HEK293 (cell line): ENCODE data around the gene S100A6.
"Not testable (repeated sequence)": the region's sequence is repeated elsewhere in the genome, so short reads cannot be mapped to it uniquely, and the experiment has no call there.

ENCODE experiments used
- ZBTB21 ChIP-seq: fragments of 450-650 bp; formaldehyde crosslinking; IDR thresholded peaks from 2 replicates; pipeline ENCODE4 v1.5.1; 2017; ENCODE audit warnings: missing biosample characterization, missing genetic modification characterization
- ZNF155 ChIP-seq: fragments of 450-650 bp; formaldehyde crosslinking; IDR thresholded peaks from 2 replicates; pipeline ENCODE4 v1.5.1; 2016; ENCODE audit warnings: missing biosample characterization, missing genetic modification characterization
- ZNF423 ChIP-seq: fragments of 450-650 bp; formaldehyde crosslinking; IDR thresholded peaks from 2 replicates; pipeline ENCODE4 v1.5.1; 2016; ENCODE audit warnings: missing biosample characterization, missing genetic modification characterization
- ZNF549 ChIP-seq: fragments of 450-650 bp; IDR thresholded peaks from 2 replicates; pipeline ENCODE4 v1.5.1; 2018; ENCODE audit warnings: missing biosample characterization, missing genetic modification characterization, mild to moderate bottlenecking, inconsistent platforms, moderate library complexity
- ZNF830 ChIP-seq: fragments of 450-650 bp; IDR thresholded peaks from 2 replicates; pipeline ENCODE4 v1.5.0; 2018; ENCODE audit warnings: missing biosample characterization, missing genetic modification characterization, low read depth, mild to moderate bottlenecking, moderate library complexity
- TF ChIP-seq, protein P1 (sequence below): fragments of 450-650 bp; formaldehyde crosslinking; IDR thresholded peaks from 2 replicates; pipeline ENCODE4 v1.5.1; 2016; ENCODE audit warnings: missing biosample characterization, missing genetic modification characterization
- TF ChIP-seq, protein P2 (sequence below): fragments of 450-650 bp; formaldehyde crosslinking; IDR thresholded peaks from 2 replicates; pipeline ENCODE4 v1.5.1; 2016; ENCODE audit warnings: missing biosample characterization, missing genetic modification characterization

DNA sequence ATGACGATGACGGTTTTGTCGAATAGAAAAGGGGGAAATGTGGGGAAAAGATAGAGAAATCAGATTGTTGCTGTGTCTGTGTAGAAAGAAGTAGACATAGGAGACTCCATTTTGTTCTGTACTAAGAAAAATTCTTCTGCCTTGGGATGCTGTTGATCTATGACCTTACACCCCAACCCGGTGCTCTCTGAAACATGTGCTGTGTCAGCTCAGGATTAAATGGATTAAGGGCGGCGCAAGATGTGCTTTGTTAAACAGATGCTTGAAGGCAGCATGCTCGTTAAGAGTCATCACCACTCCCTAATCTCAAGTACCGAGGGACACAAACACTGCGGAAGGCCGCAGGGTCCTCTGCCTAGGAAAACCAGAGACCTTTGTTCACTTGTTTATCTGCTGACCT, 39.7 kb upstream of the S100A6 start:
- TF ChIP-seq ZNF549 (tag by site-specific recombination); ZNF830 (tag by site-specific recombination); ZBTB21 (tag by site-specific recombination); ZNF155; ZNF423 (tag by site-specific recombination): not testable (repeated sequence)
- TF ChIP-seq, protein P1, sequence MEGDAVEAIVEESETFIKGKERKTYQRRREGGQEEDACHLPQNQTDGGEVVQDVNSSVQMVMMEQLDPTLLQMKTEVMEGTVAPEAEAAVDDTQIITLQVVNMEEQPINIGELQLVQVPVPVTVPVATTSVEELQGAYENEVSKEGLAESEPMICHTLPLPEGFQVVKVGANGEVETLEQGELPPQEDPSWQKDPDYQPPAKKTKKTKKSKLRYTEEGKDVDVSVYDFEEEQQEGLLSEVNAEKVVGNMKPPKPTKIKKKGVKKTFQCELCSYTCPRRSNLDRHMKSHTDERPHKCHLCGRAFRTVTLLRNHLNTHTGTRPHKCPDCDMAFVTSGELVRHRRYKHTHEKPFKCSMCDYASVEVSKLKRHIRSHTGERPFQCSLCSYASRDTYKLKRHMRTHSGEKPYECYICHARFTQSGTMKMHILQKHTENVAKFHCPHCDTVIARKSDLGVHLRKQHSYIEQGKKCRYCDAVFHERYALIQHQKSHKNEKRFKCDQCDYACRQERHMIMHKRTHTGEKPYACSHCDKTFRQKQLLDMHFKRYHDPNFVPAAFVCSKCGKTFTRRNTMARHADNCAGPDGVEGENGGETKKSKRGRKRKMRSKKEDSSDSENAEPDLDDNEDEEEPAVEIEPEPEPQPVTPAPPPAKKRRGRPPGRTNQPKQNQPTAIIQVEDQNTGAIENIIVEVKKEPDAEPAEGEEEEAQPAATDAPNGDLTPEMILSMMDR (tag by site-specific recombination): not testable (repeated sequence)
- TF ChIP-seq, protein P2, sequence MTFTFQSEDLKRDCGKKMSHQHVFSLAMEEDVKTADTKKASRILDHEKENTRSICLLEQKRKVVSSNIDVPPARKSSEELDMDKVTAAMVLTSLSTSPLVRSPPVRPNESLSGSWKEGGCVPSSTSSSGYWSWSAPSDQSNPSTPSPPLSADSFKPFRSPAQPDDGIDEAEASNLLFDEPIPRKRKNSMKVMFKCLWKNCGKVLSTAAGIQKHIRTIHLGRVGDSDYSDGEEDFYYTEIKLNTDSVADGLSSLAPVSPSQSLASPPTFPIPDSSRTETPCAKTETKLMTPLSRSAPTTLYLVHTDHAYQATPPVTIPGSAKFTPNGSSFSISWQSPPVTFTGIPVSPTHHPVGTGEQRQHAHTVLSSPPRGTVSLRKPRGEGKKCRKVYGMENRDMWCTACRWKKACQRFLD (tag by site-specific recombination): not testable (repeated sequence)
